IPS-18a (cell line): ENCODE measurements around the gene TAS1R1.

Experiments
- H3K27ac ChIP-seq: one replicate; pipeline ENCODE4 v1.5.1; 2013; ENCODE audit warnings: low read length
- H3K27me3 ChIP-seq: one replicate; pipeline ENCODE4 v1.6.1; 2013; ENCODE audit warnings: mild to moderate bottlenecking, low read length; ENCODE audit not compliant: control insufficient read depth, insufficient read depth
- H3K36me3 ChIP-seq: one replicate; pipeline ENCODE4 v1.6.1; 2013; ENCODE audit warnings: low read depth, low read length; ENCODE audit not compliant: control insufficient read depth
- H3K4me1 ChIP-seq: one replicate; pipeline ENCODE4 v1.6.1; 2013; ENCODE audit warnings: low read depth, low read length; ENCODE audit not compliant: control insufficient read depth
- H3K4me3 ChIP-seq: one replicate; pipeline ENCODE4 v1.5.1; 2013; ENCODE audit warnings: low read length
- H3K9ac ChIP-seq: one replicate; pipeline ENCODE4 v1.6.1; 2013; ENCODE audit warnings: mild to moderate bottlenecking, low read length, moderate library complexity
- H3K9me3 ChIP-seq: one replicate; pipeline ENCODE4 v1.6.1; 2013; ENCODE audit warnings: low read depth, low read length; ENCODE audit not compliant: control insufficient read depth

Gene TAS1R1

DNA sequence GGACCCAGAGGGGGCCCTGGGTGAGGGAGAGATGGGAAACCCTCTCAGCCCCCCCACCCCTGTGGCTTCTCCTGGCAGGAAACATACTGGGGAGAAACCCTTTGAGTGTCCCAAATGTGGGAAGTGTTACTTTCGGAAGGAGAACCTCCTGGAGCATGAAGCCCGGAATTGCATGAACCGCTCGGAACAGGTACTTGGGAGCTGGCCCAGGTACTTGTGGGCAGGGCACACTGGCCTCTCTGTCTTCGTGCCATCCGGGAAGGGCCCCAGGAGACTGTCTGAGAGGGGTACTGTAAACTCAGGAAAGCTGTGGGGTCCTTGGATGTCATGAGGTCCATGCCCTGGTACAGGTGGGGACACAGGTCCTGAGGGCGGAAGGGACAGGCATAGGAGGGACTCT, 30.7 kb downstream of the TAS1R1 start:
- H3K9ac ChIP-seq, result no peak overlapping the region
- H3K27ac ChIP-seq, result no peak overlapping the region
- H3K27me3 ChIP-seq, result no peaks in the 10 kb centered on the region
- H3K36me3 ChIP-seq, result peaks cover 22% of the 10 kb centered on the region
- H3K9me3 ChIP-seq, result no peaks in the 10 kb centered on the region
- H3K4me1 ChIP-seq, result peaks cover under 1% of the 10 kb centered on the region
- H3K4me3 ChIP-seq, result no peak overlapping the region

DNA sequence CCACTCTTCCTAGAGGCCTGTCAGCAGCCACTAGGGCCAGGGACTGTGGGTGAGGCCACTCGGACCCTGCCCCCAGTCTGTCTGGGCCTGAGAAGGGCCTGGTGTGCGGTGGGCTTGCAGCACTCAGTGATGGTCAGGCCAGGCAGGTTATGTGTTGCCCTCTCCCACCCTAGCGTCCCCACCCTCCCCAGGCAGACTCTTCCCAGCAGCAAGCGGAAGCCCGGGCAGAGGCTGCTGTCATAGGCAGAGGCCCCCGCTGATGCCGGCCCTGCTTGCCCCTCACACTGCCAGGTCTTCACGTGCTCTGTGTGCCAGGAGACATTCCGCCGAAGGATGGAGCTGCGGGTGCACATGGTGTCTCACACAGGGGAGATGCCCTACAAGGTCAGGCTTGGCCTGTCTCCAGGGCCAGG, 31.3 kb downstream of the TAS1R1 start:
- Histone ChIP-seq H3K9ac (no peak overlapping the region), H3K36me3 (peaks cover 22% of the 10 kb centered on the region)

DNA sequence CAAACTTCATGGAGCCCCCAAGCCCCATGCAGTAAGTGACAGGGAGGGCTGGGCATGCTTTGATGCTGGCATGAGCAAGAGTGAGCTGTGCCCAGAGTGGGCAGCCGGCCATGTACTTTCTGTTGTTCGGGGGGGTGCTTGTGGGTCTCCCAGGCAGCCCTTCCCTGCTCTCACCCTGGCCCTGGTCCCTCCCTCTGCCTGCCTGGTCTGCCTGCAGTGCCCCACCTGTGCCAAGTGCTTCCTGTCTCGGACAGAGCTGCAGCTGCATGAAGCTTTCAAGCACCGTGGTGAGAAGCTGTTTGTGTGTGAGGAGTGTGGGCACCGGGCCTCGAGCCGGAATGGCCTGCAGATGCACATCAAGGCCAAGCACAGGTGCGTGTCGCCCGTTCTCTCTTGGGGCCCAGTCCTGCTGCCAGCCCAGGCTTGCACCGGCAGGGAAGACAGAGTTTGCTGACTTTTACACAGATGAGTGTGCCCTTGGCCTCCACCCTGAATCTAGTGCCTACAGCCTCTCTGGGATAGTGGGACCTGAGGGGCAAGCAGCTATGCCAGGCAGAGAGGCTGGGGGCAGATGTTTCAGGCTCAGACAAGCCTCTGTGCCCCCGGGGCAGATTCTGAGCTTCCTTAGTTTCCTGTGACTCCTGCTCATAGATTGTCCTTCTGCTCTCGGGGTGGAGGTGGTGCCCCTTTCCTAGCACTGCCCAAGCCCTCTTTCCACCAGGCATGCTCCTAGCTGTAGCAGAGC, 32.3 kb downstream of the TAS1R1 start:
- Histone ChIP-seq H3K36me3 (peaks cover 28% of the 10 kb centered on the region), H3K9ac (no peak overlapping the region), H3K4me1 (no peaks in the 10 kb centered on the region), H3K4me3 (no peak overlapping the region), H3K9me3 (no peaks in the 10 kb centered on the region), H3K27me3 (no peaks in the 10 kb centered on the region), H3K27ac (no peak overlapping the region)

More for the DNA sequence above, 31.3 kb downstream of the TAS1R1 start:
- Histone ChIP-seq H3K4me3 (no peak overlapping the region), H3K9me3 (no peaks in the 10 kb centered on the region), H3K27ac (no peak overlapping the region), H3K4me1 (no peaks in the 10 kb centered on the region), H3K27me3 (no peaks in the 10 kb centered on the region)

DNA sequence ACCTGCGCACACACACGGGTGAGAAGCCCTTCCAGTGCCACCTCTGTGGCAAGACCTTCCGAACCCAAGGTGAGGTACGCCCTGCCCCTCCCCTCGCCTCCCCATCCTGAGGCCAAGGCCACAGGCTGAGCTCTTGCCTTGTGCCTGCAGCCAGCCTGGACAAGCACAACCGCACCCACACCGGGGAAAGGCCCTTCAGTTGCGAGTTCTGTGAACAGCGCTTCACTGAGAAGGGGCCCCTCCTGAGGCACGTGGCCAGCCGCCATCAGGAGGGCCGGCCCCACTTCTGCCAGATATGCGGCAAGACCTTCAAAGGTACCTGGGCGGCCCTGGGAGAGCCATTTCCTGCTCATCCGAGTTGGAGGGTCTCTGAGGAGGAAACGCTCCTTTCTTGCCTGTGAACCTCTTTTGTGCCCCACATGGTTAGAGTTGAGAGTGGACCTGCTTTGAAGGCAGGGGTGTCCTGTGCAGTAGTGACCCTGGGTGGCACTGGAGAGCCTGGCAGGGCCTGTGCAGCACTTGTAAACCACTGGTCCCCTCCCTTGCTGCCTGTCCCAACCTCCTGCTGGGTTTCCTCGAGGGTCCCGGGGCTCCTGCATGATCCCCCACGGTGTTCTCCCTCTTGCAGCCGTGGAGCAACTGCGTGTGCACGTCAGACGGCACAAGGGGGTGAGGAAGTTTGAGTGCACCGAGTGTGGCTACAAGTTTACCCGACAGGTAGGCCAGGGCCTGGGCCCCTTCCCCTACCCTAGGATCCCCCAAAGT, 33.2 kb downstream of the TAS1R1 start:
- no peak overlapping the region for H3K4me3 ChIP-seq
- H3K27ac ChIP-seq, result no peak overlapping the region
- H3K9me3 ChIP-seq, result no peaks in the 10 kb centered on the region
- H3K27me3 ChIP-seq, result no peaks in the 10 kb centered on the region
- H3K9ac ChIP-seq, result no peak overlapping the region
- peaks cover 32% of the 10 kb centered on the region for H3K36me3 ChIP-seq
- no peaks in the 10 kb centered on the region for H3K4me1 ChIP-seq

DNA sequence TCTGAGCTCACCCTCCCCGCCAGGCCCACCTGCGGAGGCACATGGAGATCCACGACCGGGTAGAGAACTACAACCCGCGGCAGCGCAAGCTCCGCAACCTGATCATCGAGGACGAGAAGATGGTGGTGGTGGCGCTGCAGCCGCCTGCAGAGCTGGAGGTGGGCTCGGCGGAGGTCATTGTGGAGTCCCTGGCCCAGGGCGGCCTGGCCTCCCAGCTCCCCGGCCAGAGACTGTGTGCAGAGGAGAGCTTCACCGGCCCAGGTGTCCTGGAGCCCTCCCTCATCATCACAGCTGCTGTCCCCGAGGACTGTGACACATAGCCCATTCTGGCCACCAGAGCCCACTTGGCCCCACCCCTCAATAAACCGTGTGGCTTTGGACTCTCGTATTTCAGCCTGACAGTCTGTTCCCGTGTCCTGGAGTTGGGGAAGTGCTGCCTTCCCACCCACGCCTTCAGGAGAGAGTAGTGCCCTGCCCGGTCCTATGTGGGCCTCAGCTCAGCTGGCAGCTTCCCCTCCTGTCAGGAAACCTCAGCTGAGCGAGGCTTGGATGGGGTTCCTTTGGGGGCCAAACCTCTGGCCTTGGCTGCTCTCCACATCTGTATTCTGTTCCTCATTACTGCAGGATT, 33.9 kb downstream of the TAS1R1 start:
- Histone ChIP-seq H3K9ac (no peak overlapping the region), H3K27ac (no peak overlapping the region), H3K36me3 (peaks cover 36% of the 10 kb centered on the region)

DNA sequence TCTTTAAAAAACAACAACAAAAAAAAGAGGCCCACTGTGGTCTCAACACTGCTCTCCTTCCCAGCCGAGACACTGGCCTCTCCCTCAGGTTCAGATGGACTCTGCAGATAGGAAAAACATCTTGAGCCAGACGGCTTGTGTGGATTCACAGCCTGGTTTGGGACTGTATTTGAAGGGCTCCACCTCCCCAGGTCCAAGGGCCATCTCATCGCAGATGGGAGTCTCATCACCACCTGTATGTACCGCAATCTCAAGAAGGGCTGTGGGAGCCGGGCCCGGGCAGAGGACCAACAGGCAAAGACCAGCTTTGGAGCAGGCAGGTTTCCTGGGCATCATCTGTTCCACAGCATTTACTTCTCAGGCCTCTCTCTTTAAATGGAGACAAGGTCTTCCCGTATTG, 34.9 kb downstream of the TAS1R1 start:
- Histone ChIP-seq H3K4me1 (no peaks in the 10 kb centered on the region), H3K27ac (no peak overlapping the region), H3K9me3 (no peaks in the 10 kb centered on the region), H3K9ac (no peak overlapping the region), H3K4me3 (no peak overlapping the region), H3K27me3 (no peaks in the 10 kb centered on the region), H3K36me3 (peaks cover 42% of the 10 kb centered on the region)

More for the DNA sequence above, 33.9 kb downstream of the TAS1R1 start:
- Histone ChIP-seq H3K27me3 (no peaks in the 10 kb centered on the region), H3K9me3 (no peaks in the 10 kb centered on the region), H3K4me3 (no peak overlapping the region), H3K4me1 (no peaks in the 10 kb centered on the region)

DNA sequence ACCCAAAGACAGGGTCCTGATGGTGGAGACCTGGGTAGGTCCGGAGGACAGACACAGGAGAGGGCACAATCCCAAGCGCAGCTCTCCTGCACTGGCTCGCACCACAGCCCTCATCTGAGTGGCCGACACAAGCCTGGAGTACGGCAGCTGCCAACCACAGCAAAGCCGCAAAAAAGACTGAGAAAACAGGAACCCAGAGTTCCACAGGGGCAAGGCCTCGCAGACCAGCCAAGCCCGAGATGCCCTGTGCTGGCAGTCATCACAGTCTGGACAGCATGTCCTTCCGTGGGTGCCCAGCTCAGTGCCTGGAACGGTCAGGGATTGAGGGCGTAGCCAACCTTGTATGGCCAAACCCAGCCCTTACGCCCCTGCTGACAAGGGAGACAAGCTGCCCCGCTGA, 36.1 kb downstream of the TAS1R1 start:
- Histone ChIP-seq H3K27ac (no peak overlapping the region), H3K27me3 (no peaks in the 10 kb centered on the region), H3K9me3 (no peaks in the 10 kb centered on the region), H3K4me3 (no peak overlapping the region), H3K9ac (no peak overlapping the region), H3K4me1 (no peaks in the 10 kb centered on the region), H3K36me3 (peaks cover 52% of the 10 kb centered on the region)

DNA sequence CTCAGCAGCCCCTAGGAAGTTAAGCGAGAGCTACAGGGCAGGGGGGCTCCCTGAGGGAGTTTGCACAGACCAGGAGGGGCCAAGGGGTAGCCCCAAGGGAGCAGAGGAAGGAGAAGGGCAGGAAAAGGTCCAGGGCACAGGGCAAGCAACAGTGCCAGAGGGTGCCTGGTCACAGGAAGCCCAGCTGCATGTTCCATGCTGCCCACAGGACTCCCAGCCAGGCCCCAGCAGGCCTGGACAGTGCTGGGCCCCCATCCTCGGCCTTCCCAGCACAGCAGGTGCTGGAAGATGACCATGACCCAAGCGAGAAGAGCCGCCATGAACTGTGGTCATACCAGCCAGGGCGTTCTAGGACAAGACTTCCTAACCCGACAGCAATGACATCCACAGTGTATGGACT, 36.5 kb downstream of the TAS1R1 start:
- Histone ChIP-seq H3K9ac (no peak overlapping the region), H3K4me1 (no peaks in the 10 kb centered on the region), H3K9me3 (no peaks in the 10 kb centered on the region), H3K27me3 (no peaks in the 10 kb centered on the region), H3K4me3 (no peak overlapping the region), H3K36me3 (peaks cover 56% of the 10 kb centered on the region), H3K27ac (no peak overlapping the region)

DNA sequence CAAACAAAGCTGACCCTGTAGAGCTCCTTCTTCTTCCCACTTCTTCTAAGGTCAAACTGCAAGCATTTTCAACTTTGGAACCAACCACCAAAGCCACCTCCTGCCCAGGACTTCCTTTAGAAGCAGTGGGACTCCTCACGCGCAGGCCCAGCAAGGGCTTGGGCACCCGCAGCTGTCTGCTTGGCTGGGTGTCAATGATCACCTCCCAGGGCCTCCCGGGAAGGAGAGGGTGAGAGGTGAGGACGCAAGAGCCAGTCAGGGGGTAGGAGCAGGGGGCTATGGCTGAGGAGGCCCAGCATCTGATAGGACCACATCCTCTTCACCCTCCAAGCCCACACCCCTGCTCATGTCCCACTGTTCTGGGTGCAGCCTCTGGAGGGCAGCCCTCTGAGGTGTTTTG, 37.3 kb downstream of the TAS1R1 start:
- H3K9ac ChIP-seq, result no peak overlapping the region
- peaks cover 64% of the 10 kb centered on the region for H3K36me3 ChIP-seq
- no peak overlapping the region for H3K27ac ChIP-seq
- H3K9me3 ChIP-seq, result no peaks in the 10 kb centered on the region
- no peak overlapping the region for H3K4me3 ChIP-seq
- H3K4me1 ChIP-seq, result no peaks in the 10 kb centered on the region
- H3K27me3 ChIP-seq, result no peaks in the 10 kb centered on the region

DNA sequence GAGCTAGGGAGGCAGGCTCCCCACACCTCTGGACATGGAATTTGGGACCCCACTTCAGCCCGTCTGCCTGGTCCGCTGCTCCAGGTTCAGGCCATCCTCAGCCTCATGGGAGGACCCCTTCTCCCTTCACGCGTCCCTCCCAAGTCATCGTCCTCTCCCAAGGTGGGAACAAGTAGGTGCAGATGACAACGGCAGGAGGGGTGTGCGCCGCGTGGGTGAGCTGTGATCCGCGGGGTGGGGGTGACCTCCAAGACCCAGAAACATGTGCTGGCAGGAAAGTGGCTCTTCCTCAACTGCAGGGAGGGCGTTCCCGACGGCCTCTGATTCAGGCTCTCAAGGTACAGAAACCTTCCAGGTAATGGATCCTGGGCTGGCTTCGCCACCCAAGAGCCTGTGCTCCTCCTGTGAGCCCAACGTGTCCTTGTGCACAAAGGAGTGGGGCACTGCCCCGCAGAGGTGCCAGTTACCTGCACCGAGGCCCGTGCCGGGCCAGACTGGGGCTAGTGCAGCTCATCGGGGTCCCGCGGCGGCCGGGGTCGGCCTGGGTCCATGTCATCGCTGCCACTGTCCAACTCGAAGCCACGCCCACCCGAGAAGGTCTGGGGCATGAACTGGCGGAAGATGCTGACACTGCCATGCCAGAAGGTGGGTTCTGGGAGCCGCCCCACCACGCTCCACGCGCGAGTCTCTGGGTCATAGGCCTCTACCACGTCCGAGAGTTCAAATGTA, 37.9 kb downstream of the TAS1R1 start:
- Histone ChIP-seq H3K4me1 (no peaks in the 10 kb centered on the region), H3K9ac (no peak overlapping the region), H3K9me3 (no peaks in the 10 kb centered on the region), H3K27ac (no peak overlapping the region), H3K36me3 (peaks cover 67% of the 10 kb centered on the region), H3K27me3 (no peaks in the 10 kb centered on the region), H3K4me3 (no peak overlapping the region)

DNA sequence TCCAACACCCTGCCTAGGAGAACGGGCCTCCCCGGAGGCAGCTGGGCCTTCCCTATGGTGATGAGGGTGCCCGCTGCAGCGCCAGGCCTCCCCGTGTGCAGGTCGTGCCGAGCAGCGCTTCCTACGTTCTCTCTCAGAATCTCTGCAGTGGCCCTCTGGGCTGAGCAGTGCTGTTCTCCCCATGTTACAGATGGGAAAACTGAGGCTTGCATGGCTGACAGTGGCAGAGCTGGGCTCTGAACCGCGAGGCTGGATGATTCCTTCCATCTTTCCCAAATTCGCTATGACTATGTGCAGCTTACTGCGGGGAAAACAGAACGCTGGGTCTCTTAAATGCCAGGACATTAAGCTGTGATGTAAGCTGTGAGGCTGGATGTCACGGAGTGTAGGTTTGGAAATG, 38.7 kb downstream of the TAS1R1 start:
- no peaks in the 10 kb centered on the region for H3K4me1 ChIP-seq
- no peaks in the 10 kb centered on the region for H3K9me3 ChIP-seq
- H3K27me3 ChIP-seq, result no peaks in the 10 kb centered on the region
- no peak overlapping the region for H3K9ac ChIP-seq
- H3K36me3 ChIP-seq, result peaks cover 64% of the 10 kb centered on the region
- no peak overlapping the region for H3K4me3 ChIP-seq
- H3K27ac ChIP-seq, result no peak overlapping the region
